PFSK-1 (cell line): ENCODE results near the gene ACBD4.

Source experiments
- POLR2AphosphoS5 ChIP-seq: IDR thresholded peaks from 2 replicates; pipeline ENCODE4 v1.6.1; 2012; ENCODE audit warnings: low read depth, mild to moderate bottlenecking, control low read depth, low read length, moderate library complexity
- REST ChIP-seq, 2 experiments: IDR thresholded peaks; 2 replicates each; pipeline versions ENCODE4 v1.6.1 to v1.8.0; 2011 to 2012; ENCODE audit warnings: low read depth in 2 of 2, low read length in 2 of 2, control low read depth in 1 of 2, inconsistent platforms in 1 of 2, mild to moderate bottlenecking in 1 of 2, moderate library complexity in 1 of 2; ENCODE audit not compliant: insufficient read depth in 1 of 2
- SIN3A ChIP-seq: IDR thresholded peaks from 2 replicates; pipeline ENCODE4 v1.6.1; 2012; ENCODE audit warnings: mild to moderate bottlenecking, low read length, moderate library complexity, borderline replicate concordance; ENCODE audit not compliant: insufficient read depth

DNA sequence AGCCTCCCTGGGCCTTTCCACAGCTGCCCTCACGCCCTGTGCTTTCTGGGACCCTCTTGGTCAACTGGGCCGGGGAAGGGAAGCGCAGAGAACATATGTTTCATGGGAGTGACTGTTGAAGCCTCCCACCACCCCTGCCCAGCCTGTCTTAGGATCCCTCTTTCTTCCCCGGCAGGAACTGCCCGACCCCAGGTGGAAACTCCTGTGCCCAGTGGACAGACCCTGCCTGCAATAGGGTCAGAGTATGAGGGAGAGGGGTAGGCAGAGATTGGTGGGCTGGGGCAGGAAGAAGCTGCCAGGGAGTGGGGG is 36.7 kb downstream of the ACBD4 start:
- TF ChIP-seq POLR2AphosphoS5 (no peak), SIN3A (no peak), REST (IDR thresholded peaks at IDR 0.05; ENCODE audit: insufficient read depth in 1 of 2, low read depth in 2 of 2, low read length in 2 of 2) (no peak)
